Activated naive CD8-positive, alpha-beta T cell treated with anti-CD3 and anti-CD28 coated beads, Interleukin-2, amount 10 ng/mL, durations not matched to agents 7 days and 5 days (primary cell): ENCODE measurements around the gene C1orf74. TPM values are rescaled to one million over a fixed set of nuclear protein-coding genes. Genes with fewer than 3 reads are reported as not detected.

Experiments used
- total RNA-seq, 2 experiments: library from RNA; stranded (reverse); gene quantifications; one replicate each; pipeline ENCODE4 v1.2.3, GENCODE V29; 2021

Gene C1orf74
- total RNA-seq, 2 experiments from 2014 or later: 2.2 to 2.8 TPM

Other genes with a start within 250 kb of the C1orf74 start
- not detected for gene CAMK1G, start 200.8 kb downstream of the C1orf74 start, total RNA-seq
- gene LAMB3, start 132.1 kb downstream of the C1orf74 start, total RNA-seq: under 1 TPM; 0.83 to 0.96 TPM
- gene G0S2, start 109.1 kb downstream of the C1orf74 start, total RNA-seq: under 1 TPM; 0.37 to 0.47 TPM
- not detected for gene HSD11B1, start 79.7 kb downstream of the C1orf74 start, total RNA-seq
- 100 to 1,000 TPM; 392 to 403 TPM for gene TRAF3IP3, start 28.5 kb downstream of the C1orf74 start, total RNA-seq
- 1 to 10 TPM; 1.7 to 2.0 TPM for gene IRF6, start 21.6 kb upstream of the C1orf74 start, total RNA-seq
- gene UTP25, start 43.4 kb upstream of the C1orf74 start, total RNA-seq: 1 to 10 TPM; 7.5 to 7.7 TPM
- not detected for gene SYT14, start 153.7 kb upstream of the C1orf74 start, total RNA-seq